DOHH2 (cell line): Measurements from ENCODE around the gene MALRD1.

ENCODE experiments used
- CTCF ChIP-seq: fragments of 200-600 bp; sonication (generic); IDR thresholded peaks from one replicate; pipeline ENCODE4 v1.5.1; 2014; ENCODE audit warnings: antibody characterized with exemption, mild to moderate bottlenecking, low read depth, low read length; ENCODE audit not compliant: poor library complexity, severe bottlenecking
- EZH2phosphoT487 ChIP-seq: fragments of 200-600 bp; sonication (generic); IDR thresholded peaks from 2 replicates; pipeline ENCODE4 v1.6.1; 2017; ENCODE audit warnings: borderline replicate concordance, mild to moderate bottlenecking, antibody characterized with exemption, low read length, moderate library complexity, mixed read lengths

GRCh38 chr10:19638896-19639233 is 590.3 kb downstream of the MALRD1 start:
- TF ChIP-seq CTCF (no peak), EZH2phosphoT487 (no peak)
